WTC11 (cell line): Measurements from ENCODE around the gene UBAP1L.

Experiments
- CTCF ChIP-seq: fragments of 200-600 bp; IDR thresholded peaks from 2 replicates; pipeline ENCODE4 v1.8.0; 2022; ENCODE audit warnings: antibody characterized with exemption
- MAX ChIP-seq: sonication (generic); formaldehyde crosslinking; IDR thresholded peaks from 2 replicates; pipeline ENCODE4 v1.8.0; 2022; ENCODE audit warnings: mild to moderate bottlenecking, missing genetic modification reagents
- TEAD4 ChIP-seq: sonication (generic); formaldehyde crosslinking; IDR thresholded peaks from 2 replicates; pipeline ENCODE4 v1.8.0; 2022; ENCODE audit warnings: mild to moderate bottlenecking, missing genetic modification reagents
- TF ChIP-seq, protein P1 (sequence below): sonication (generic); formaldehyde crosslinking; IDR thresholded peaks from 2 replicates; pipeline ENCODE4 v1.8.1; 2022; ENCODE audit warnings: low read depth, mild to moderate bottlenecking, moderate library complexity, missing genetic modification reagents, borderline replicate concordance
- TF ChIP-seq, protein P2 (sequence below): sonication (generic); formaldehyde crosslinking; IDR thresholded peaks from 2 replicates; pipeline ENCODE4 v1.8.1; 2023; ENCODE audit warnings: mild to moderate bottlenecking, missing genetic modification reagents, moderate library complexity

GRCh38 chr15:65130941-65131340, 15.9 kb upstream of the UBAP1L start:
- TF ChIP-seq MAX: no peak
- TF ChIP-seq CTCF: no peak
- no peak for TF ChIP-seq TEAD4
- TF ChIP-seq, protein P1, sequence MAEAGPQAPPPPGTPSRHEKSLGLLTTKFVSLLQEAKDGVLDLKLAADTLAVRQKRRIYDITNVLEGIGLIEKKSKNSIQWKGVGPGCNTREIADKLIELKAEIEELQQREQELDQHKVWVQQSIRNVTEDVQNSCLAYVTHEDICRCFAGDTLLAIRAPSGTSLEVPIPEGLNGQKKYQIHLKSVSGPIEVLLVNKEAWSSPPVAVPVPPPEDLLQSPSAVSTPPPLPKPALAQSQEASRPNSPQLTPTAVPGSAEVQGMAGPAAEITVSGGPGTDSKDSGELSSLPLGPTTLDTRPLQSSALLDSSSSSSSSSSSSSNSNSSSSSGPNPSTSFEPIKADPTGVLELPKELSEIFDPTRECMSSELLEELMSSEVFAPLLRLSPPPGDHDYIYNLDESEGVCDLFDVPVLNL: no peak
- TF ChIP-seq, protein P2, sequence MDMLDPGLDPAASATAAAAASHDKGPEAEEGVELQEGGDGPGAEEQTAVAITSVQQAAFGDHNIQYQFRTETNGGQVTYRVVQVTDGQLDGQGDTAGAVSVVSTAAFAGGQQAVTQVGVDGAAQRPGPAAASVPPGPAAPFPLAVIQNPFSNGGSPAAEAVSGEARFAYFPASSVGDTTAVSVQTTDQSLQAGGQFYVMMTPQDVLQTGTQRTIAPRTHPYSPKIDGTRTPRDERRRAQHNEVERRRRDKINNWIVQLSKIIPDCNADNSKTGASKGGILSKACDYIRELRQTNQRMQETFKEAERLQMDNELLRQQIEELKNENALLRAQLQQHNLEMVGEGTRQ (CRISPR knock-in tag): no peak
